Measurements from ENCODE around the gene TEAD1.

Gene TEAD1

DNA sequence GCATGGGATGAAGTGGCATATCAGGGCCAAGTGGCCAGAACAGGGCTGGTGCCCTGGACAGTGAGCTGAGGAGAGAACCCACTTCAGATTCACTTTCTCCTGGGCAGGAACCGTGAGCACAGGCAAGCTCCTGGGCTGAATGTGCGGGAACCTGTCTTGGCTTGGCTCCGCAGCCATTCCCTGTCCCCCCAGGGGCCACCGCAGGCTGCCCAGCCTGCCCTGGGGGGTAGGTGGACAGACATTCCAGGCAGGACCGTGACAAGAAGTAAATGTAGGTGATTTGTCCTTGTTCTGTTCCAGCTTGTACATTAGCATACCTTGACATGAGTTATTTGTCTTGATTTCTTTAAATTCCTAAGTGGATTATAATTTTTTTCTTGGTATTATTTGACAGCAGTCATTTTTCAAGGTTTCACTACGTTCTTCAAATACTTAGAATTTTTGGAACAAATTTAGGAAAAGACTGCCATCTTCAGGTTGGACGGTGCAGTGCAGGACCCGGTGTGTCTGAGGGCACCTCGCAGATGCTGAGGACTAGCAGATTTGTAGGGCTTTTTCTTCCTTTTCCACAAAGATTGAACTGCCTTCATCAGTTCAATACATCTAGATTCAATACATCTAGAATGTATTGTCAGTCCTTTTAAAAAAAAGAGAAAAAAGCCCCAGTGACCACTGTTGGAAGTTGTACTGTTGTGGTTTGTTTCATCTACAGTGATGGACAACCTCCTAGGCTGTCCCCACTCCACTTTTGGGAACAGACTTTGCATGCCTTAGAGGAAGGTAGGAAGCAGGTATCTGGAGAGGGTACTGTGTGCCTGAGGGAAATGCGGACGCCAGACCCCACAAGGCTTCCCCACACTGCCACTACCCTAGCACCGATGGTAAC, 219.8 kb downstream of the TEAD1 start:
- TF ChIP-seq, protein P1, sequence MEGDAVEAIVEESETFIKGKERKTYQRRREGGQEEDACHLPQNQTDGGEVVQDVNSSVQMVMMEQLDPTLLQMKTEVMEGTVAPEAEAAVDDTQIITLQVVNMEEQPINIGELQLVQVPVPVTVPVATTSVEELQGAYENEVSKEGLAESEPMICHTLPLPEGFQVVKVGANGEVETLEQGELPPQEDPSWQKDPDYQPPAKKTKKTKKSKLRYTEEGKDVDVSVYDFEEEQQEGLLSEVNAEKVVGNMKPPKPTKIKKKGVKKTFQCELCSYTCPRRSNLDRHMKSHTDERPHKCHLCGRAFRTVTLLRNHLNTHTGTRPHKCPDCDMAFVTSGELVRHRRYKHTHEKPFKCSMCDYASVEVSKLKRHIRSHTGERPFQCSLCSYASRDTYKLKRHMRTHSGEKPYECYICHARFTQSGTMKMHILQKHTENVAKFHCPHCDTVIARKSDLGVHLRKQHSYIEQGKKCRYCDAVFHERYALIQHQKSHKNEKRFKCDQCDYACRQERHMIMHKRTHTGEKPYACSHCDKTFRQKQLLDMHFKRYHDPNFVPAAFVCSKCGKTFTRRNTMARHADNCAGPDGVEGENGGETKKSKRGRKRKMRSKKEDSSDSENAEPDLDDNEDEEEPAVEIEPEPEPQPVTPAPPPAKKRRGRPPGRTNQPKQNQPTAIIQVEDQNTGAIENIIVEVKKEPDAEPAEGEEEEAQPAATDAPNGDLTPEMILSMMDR (IDR thresholded peaks at IDR 0.05; ENCODE audit: borderline replicate concordance, insufficient read depth, low read depth, low read length), result peak; percentile 66
- H3K4me3 ChIP-seq (ENCODE audit: low read depth, low read length), result no peak overlapping the region

DNA sequence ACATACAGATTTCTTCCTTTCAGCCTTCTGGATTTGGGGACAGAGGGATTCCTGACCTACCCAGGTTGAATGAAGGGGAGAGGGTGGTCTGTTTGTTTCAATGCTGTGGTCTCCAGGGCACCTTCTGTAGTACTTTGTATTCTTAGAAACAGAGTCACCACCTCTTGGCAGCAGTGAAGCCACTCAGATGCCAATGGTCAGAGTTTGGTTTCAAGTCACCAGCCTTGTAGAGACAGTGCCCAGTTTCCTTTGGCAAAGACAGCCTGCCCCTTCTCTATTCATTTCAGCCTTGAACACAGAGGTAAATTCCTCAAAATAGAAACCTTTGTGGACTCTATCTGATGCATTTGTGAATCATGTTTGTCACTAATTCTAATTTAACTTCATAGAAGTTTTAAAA, 223.2 kb downstream of the TEAD1 start:
- TF ChIP-seq, protein P1 (IDR thresholded peaks at IDR 0.05; ENCODE audit: borderline replicate concordance, insufficient read depth, low read depth, low read length), result no peak
- no peak overlapping the region for H3K4me3 ChIP-seq (ENCODE audit: low read depth, low read length)

DNA sequence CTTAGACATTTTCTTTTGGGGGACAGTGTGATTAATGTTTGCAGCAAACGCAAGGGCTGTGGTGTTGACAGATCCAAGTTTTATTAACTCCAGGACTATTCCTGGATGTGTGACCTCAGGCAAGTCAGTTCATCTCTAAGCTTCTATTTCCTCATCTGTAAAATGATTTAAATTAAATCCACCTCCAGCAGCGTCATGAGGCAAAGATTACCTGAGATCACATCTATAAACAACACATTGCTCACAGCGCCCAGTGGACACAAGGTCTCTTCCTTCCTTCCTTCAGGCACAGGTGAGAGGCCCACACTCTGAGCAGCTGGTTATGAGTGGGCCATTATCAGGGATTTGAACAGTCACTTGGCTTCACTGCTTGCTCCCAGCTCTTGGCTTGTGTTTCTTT, 223.6 kb downstream of the TEAD1 start:
- TF ChIP-seq, protein P1 (IDR thresholded peaks at IDR 0.05; ENCODE audit: borderline replicate concordance, insufficient read depth, low read depth, low read length), result no peak
- no peak overlapping the region for H3K4me3 ChIP-seq (ENCODE audit: low read depth, low read length)

DNA sequence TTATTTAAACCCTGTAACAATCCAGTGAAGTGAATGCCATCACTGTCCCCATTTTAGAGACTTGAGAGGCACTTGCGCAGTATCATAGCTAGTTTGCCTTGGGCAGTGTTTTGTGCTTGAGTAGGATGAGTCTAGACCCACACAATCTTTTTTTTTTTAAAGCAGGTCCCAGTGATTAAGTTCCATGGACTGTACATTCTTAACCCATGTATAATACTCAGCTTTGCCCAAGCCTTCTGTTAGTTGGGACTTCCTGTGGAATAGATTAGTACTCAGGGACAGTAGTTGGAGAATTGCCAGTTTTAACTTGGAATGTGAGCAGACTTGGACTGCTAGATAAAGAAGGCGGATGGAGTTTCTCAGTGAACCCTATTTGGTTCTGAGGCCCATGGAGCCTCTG, 226.3 kb downstream of the TEAD1 start:
- TF ChIP-seq, protein P1 (IDR thresholded peaks at IDR 0.05; ENCODE audit: borderline replicate concordance, insufficient read depth, low read depth, low read length), result no peak
- no peak overlapping the region for H3K4me3 ChIP-seq (ENCODE audit: low read depth, low read length)

DNA sequence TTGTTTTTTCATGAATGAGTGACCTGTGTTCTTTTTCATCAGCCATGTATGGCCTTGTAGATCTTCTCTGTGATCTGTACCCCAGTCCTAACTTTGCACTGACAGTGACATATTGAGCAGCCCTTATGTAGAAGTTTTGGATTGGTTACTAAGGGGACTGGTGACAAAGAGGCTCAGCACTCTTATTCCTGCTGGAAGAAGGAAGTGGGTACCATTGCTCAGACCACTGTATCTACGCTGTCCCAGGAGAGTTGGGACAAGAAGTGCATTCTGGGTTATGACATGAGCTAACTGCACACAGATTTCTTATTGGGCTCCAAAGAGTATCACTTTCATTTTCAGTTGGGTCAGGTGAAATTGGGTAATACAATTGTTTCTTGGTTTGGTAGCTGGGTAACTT, 227.1 kb downstream of the TEAD1 start:
- TF ChIP-seq, protein P1 (IDR thresholded peaks at IDR 0.05; ENCODE audit: borderline replicate concordance, insufficient read depth, low read depth, low read length), result no peak
- no peak overlapping the region for H3K4me3 ChIP-seq (ENCODE audit: low read depth, low read length)

DNA sequence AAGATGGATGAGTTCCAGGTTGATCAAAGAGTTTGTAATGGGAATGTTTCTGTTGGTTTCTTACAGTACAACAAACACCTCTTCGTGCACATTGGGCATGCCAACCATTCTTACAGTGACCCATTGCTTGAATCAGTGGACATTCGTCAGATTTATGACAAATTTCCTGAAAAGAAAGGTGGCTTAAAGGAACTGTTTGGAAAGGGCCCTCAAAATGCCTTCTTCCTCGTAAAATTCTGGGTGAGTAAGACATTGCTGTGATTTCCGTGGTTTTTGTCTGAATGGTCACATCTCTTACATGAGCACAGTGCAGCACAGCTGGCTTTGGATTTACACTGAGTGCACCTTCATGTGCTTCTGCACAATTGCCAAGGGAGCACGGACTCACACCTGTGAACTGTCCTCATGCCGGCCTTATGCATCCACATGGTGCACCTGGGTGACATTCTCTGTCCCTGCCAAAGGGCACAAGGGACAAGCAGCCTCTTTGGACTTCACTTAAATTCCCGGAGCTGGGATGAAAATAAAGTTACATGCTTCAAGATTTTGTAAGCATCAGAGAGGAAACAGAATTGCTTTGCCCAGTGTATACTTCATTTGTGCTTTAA, 227.8 kb downstream of the TEAD1 start:
- TF ChIP-seq, protein P1 (IDR thresholded peaks at IDR 0.05; ENCODE audit: borderline replicate concordance, insufficient read depth, low read depth, low read length), result no peak

More for the DNA sequence above, 227.8 kb downstream of the TEAD1 start:
- H3K4me3 ChIP-seq (ENCODE audit: low read depth, low read length), result no peak overlapping the region

Measured in GM12875 (cell line).